Measurements from ENCODE around the gene TTLL6. TPM values are rescaled to one million over a fixed set of nuclear protein-coding genes. Genes with fewer than 3 reads are reported as not detected.
A peak's percentile ranks its signal among the peaks of the same experiment; 100 is the strongest.

The TTLL6 gene
- total RNA-seq, 1 experiment from 2014 or later = 0.29 TPM

- TF ChIP-seq EZH2 (IDR thresholded peaks at IDR 0.05; ENCODE audit: low read length, unreplicated experiment) = no peak
- no peak for TF ChIP-seq EZH2phosphoT487 (IDR thresholded peaks at IDR 0.05; ENCODE audit: borderline replicate concordance, low read length)
- TF ChIP-seq, protein P1, sequence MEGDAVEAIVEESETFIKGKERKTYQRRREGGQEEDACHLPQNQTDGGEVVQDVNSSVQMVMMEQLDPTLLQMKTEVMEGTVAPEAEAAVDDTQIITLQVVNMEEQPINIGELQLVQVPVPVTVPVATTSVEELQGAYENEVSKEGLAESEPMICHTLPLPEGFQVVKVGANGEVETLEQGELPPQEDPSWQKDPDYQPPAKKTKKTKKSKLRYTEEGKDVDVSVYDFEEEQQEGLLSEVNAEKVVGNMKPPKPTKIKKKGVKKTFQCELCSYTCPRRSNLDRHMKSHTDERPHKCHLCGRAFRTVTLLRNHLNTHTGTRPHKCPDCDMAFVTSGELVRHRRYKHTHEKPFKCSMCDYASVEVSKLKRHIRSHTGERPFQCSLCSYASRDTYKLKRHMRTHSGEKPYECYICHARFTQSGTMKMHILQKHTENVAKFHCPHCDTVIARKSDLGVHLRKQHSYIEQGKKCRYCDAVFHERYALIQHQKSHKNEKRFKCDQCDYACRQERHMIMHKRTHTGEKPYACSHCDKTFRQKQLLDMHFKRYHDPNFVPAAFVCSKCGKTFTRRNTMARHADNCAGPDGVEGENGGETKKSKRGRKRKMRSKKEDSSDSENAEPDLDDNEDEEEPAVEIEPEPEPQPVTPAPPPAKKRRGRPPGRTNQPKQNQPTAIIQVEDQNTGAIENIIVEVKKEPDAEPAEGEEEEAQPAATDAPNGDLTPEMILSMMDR (conservative IDR thresholded peaks at IDR 0.05; ENCODE audit: low read depth, low read length) = no peak
- ATAC-seq = peak; percentile 16
These were observed 71.4 kb downstream of the TTLL6 start for GRCh38 chr17:48745381-48746275.

DNA sequence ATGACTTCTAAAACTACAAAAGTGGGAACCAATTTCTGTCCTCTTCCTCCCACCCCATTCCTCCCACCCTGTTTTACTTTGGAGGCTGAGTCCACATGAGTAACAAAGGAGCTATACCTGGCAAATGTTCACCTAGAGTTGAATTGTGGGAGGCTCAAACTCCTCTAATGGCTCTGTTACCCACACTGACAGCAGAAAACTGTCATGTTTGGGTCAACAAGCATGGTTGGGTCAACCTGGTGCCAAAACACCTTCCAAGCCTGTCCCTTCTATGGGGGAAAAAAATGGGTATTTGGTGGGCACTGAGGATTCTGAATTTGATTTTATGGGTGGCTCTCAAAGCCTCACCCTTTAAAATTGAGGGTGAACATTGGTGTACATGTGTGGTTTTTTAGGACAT, 76.5 kb downstream of the TTLL6 start:
- Histone ChIP-seq H3K4me2 (ENCODE audit: low read length) (no peak overlapping the region), H3K27ac (ENCODE audit: low read length) (no peak overlapping the region), H2AFZ (ENCODE audit: low read length) (no peak overlapping the region), H4K20me1 (ENCODE audit: low read length) (no peaks in the 10 kb centered on the region), H3K36me3 (ENCODE audit: low read depth, low read length) (no peaks in the 10 kb centered on the region), H3K27me3 (ENCODE audit: low read length) (no peaks in the 10 kb centered on the region), H3K79me2 (ENCODE audit: low read length) (peaks cover 60% of the 10 kb centered on the region), H3F3A (ENCODE audit: low read length, unreplicated experiment) (no peaks in the 10 kb centered on the region), H3K4me1 (ENCODE audit: insufficient read depth, low read length) (peaks cover 41% of the 10 kb centered on the region), H3K9me3 (ENCODE audit: low read length) (no peaks in the 10 kb centered on the region), H3K9ac (ENCODE audit: low read length) (no peak overlapping the region), H3K9me2 (replicated peaks; ENCODE audit: low read length) (no peaks in the 10 kb centered on the region), H3K4me3 (ENCODE audit: low read length) (no peak overlapping the region)
- no TSS peak for BruUV-seq (replicated peaks)
- ATAC-seq (no peak), DNase-seq (no peak)
- intact Hi-C loops (cut with micrococcal nuclease) = no loop called here
- TF ChIP-seq, protein P1 (conservative IDR thresholded peaks at IDR 0.05; ENCODE audit: low read depth, low read length) = no peak
- TF ChIP-seq EZH2 (IDR thresholded peaks at IDR 0.05; ENCODE audit: low read length, unreplicated experiment) = no peak
- ChIA-PET POLR2A (ENCODE audit: unreplicated experiment) (no interaction called here), CTCF (no interaction called here)

More at GRCh38 chr17:48745381-48746275, 71.4 kb downstream of the TTLL6 start:
- Histone ChIP-seq H3K9me3 (ENCODE audit: low read length) (no peaks in the 10 kb centered on the region), H2AFZ (ENCODE audit: low read length) (peak overlapping the region; percentile 89), H3K9me2 (replicated peaks; ENCODE audit: low read length) (no peaks in the 10 kb centered on the region), H3F3A (ENCODE audit: low read length, unreplicated experiment) (no peaks in the 10 kb centered on the region), H3K4me3 (ENCODE audit: low read length) (peak overlapping the region; percentile 78), H4K20me1 (ENCODE audit: low read length) (no peaks in the 10 kb centered on the region), H3K4me2 (ENCODE audit: low read length) (peak overlapping the region; percentile 91), H3K79me2 (ENCODE audit: low read length) (peaks cover 49% of the 10 kb centered on the region), H3K27ac (ENCODE audit: low read length) (peak overlapping the region; percentile 74), H3K36me3 (ENCODE audit: low read depth, low read length) (no peaks in the 10 kb centered on the region), H3K27me3 (ENCODE audit: low read length) (no peaks in the 10 kb centered on the region), H3K9ac (ENCODE audit: low read length) (peak overlapping the region; percentile 91), H3K4me1 (ENCODE audit: insufficient read depth, low read length) (peaks cover 38% of the 10 kb centered on the region)
- no TSS peak for BruUV-seq (replicated peaks)
- POLR2A ChIA-PET (ENCODE audit: unreplicated experiment) = interaction anchor here (0.6 to 2.0 kb wide), 3 partner anchors 10 to 17 kb away, joined by 4 to 26 read pairs (median 6); partner anchors contain the start of gene HOXB13
- CTCF ChIA-PET = interaction anchor here (0.6 to 1.8 kb wide), 7 partner anchors 8 to 143 kb away, joined by 3 to 10 read pairs (median 4); partner anchors contain the start of gene HOXB13
- DNase-seq = peak; percentile 74
- intact Hi-C loops (cut with micrococcal nuclease) = loop anchor here (1.0 to 2.0 kb wide), 4 partner anchors 7 to 46 kb away; no protein-coding TSS in a partner anchor
